NT2/D1 (cell line): Measurements from ENCODE around the gene STARD10.
A peak's percentile ranks its signal among the peaks of the same experiment; 100 is the strongest.

Experiments
- DNase-seq: peaks from one replicate; pipeline ENCODE4 v3.0.0-alpha.2; 2011; ENCODE audit warnings: low read depth, low spot score
- H3K27me3 ChIP-seq: 2 replicates; pipeline ENCODE4 v1.6.0; 2011; ENCODE audit warnings: mild to moderate bottlenecking; ENCODE audit not compliant: insufficient read length, insufficient read depth
- H3K36me3 ChIP-seq: 2 replicates; pipeline ENCODE4 v1.6.1; 2011; ENCODE audit warnings: mild to moderate bottlenecking, low read length, mixed read lengths; ENCODE audit not compliant: insufficient read depth, insufficient read length
- H3K4me1 ChIP-seq: 2 replicates; pipeline ENCODE4 v1.5.1; 2011; ENCODE audit not compliant: insufficient read depth, insufficient read length
- H3K4me3 ChIP-seq: 2 replicates; pipeline ENCODE4 v1.5.1; 2011; ENCODE audit warnings: low read depth; ENCODE audit not compliant: insufficient read length
- H3K9ac ChIP-seq: 2 replicates; pipeline ENCODE4 v1.6.0; 2011; ENCODE audit warnings: low read depth; ENCODE audit not compliant: insufficient read length
- H3K9me3 ChIP-seq: 2 replicates; pipeline ENCODE4 v1.5.1; 2011; ENCODE audit warnings: mild to moderate bottlenecking, low read length; ENCODE audit not compliant: insufficient read depth
- SUZ12 ChIP-seq: IDR thresholded peaks from 2 replicates; pipeline ENCODE4 v1.6.1; 2011; ENCODE audit not compliant: insufficient read length, insufficient read depth; ENCODE audit errors: extremely low read depth
- YY1 ChIP-seq: IDR thresholded peaks from 2 replicates; pipeline ENCODE4 v1.6.1; 2011; ENCODE audit not compliant: insufficient read length, insufficient read depth
- ZNF274 ChIP-seq: IDR thresholded peaks from 2 replicates; pipeline ENCODE4 v1.6.1; 2011; ENCODE audit warnings: mild to moderate bottlenecking, low read depth, low read length

Gene STARD10

DNA sequence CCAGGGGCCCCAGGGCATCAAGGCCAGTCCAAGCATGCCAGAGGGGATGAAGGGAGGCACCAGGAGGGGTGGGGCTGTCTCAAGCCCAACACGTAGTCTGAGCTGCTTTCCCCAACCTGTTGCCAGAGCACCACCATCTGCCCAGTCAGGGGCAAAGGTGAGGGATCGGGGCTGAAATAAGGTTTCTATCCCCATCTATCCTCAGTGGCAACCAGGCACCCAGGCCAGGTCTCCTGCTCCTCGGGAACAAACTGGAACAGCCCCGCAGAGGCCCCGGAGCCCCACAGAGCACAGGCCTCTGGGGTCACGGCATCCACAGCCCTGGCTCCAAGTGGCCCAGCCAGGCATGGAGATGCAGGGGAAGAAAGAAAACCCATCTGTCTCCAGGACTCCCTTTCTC, 19.3 kb downstream of the STARD10 start:
- DNase-seq: no peak
- no peaks in the 10 kb centered on the region for H3K9me3 ChIP-seq
- H3K4me3 ChIP-seq: no peak overlapping the region
- H3K9ac ChIP-seq: no peak overlapping the region
- peaks cover 21% of the 10 kb centered on the region for H3K4me1 ChIP-seq
- no peaks in the 10 kb centered on the region for H3K27me3 ChIP-seq
- no peak for TF ChIP-seq YY1
- TF ChIP-seq ZNF274: no peak
- TF ChIP-seq SUZ12: no peak
- H3K36me3 ChIP-seq: no peaks in the 10 kb centered on the region

- no peak overlapping the region for H3K9ac ChIP-seq
- no peak for DNase-seq
- H3K9me3 ChIP-seq: no peaks in the 10 kb centered on the region
- H3K4me1 ChIP-seq: peaks cover 22% of the 10 kb centered on the region
- TF ChIP-seq YY1 (no peak), ZNF274 (no peak), SUZ12 (no peak)
- no peaks in the 10 kb centered on the region for H3K36me3 ChIP-seq
- H3K27me3 ChIP-seq: no peaks in the 10 kb centered on the region
- H3K4me3 ChIP-seq: no peak overlapping the region
Measured at GRCh38 chr11:72773696-72774095, 20.2 kb downstream of the STARD10 start.

DNA sequence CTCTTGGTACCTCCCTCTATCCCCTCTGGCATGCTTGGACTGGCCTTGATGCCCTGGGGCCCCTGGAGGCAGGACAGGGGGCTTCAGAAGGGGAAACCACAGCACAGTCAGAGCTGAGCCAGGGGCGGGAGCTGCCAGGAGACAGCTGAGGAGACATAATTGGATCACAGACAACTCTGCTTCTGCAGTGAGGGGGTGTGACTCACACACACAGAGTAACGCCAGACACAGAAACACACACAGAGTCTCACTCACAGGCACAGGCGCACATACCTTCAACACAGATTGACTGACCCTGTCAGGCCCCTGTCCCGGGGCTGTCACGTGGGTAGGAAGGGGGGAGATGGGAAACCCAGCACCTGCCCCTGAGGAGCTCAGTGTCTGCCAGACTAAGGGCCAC, 20.6 kb downstream of the STARD10 start:
- DNase-seq: no peak
- Histone ChIP-seq H3K36me3 (no peaks in the 10 kb centered on the region), H3K4me1 (peaks cover 26% of the 10 kb centered on the region), H3K27me3 (no peaks in the 10 kb centered on the region), H3K9ac (no peak overlapping the region), H3K4me3 (no peak overlapping the region), H3K9me3 (no peaks in the 10 kb centered on the region)
- no peak for TF ChIP-seq ZNF274
- no peak for TF ChIP-seq SUZ12
- TF ChIP-seq YY1: no peak

GRCh38 chr11:72772059-72772458, 21.8 kb downstream of the STARD10 start:
- DNase-seq: no peak
- peak overlapping the region; percentile 9 for H3K4me3 ChIP-seq
- peaks cover 24% of the 10 kb centered on the region for H3K4me1 ChIP-seq
- no peak overlapping the region for H3K9ac ChIP-seq
- no peaks in the 10 kb centered on the region for H3K27me3 ChIP-seq
- no peaks in the 10 kb centered on the region for H3K36me3 ChIP-seq
- H3K9me3 ChIP-seq: no peaks in the 10 kb centered on the region
- no peak for TF ChIP-seq YY1
- no peak for TF ChIP-seq SUZ12
- TF ChIP-seq ZNF274: no peak

- no peaks in the 10 kb centered on the region for H3K9me3 ChIP-seq
- TF ChIP-seq YY1: no peak
- TF ChIP-seq SUZ12: no peak
- TF ChIP-seq ZNF274: no peak
- no peaks in the 10 kb centered on the region for H3K36me3 ChIP-seq
- no peaks in the 10 kb centered on the region for H3K27me3 ChIP-seq
- no peak for DNase-seq
- H3K4me1 ChIP-seq: peaks cover 30% of the 10 kb centered on the region
- no peak overlapping the region for H3K4me3 ChIP-seq
- no peak overlapping the region for H3K9ac ChIP-seq
Measured at GRCh38 chr11:72771507-72771906, 22.3 kb downstream of the STARD10 start.

DNA sequence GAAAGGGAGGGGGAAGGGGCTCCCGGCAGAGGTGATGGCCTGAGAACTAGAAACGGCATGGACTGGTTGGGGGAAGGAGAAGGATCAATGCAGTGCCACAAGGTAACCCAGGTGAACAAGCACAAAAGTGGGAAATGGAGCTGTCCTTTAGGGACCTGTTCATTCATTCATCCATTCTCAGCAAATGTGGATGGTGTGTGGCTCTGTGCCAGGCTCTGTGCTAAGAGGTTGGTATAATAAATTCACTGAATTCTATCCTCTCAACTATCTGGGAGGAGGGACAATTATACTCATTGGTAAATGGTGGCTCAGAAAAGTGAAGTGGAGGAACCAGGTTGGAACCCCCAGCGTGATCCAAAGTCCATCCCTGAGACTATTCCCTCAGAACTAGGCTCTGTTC, 23.0 kb downstream of the STARD10 start:
- no peak overlapping the region for H3K9ac ChIP-seq
- H3K4me3 ChIP-seq: no peak overlapping the region
- H3K4me1 ChIP-seq: peaks cover 30% of the 10 kb centered on the region
- TF ChIP-seq YY1 (no peak), SUZ12 (no peak), ZNF274 (no peak)
- DNase-seq: no peak
- no peaks in the 10 kb centered on the region for H3K27me3 ChIP-seq
- H3K9me3 ChIP-seq: no peaks in the 10 kb centered on the region
- no peaks in the 10 kb centered on the region for H3K36me3 ChIP-seq

DNA sequence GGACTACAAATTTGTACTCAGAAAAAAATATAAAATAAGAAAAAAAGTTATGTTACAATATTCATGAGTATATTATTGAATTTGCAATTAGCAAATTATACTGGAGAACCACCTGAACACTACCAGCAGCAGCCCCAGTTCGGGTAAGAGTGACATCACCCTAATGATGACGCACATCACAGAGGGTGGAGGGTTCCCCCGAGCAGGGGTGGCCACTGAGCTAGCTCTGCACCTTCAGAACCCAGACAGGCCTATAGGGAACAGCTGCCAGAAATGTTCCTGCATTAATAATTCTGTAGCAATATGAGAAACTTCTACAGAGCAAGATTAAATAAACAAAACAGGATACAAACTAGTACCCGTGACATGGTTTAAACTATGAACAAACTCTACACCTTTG, 24.2 kb downstream of the STARD10 start:
- H3K36me3 ChIP-seq: no peaks in the 10 kb centered on the region

More for the DNA sequence above, 24.2 kb downstream of the STARD10 start:
- Histone ChIP-seq H3K27me3 (no peaks in the 10 kb centered on the region), H3K4me1 (peaks cover 30% of the 10 kb centered on the region), H3K4me3 (no peak overlapping the region), H3K9ac (no peak overlapping the region), H3K9me3 (no peaks in the 10 kb centered on the region)
- no peak for TF ChIP-seq ZNF274
- no peak for TF ChIP-seq YY1
- TF ChIP-seq SUZ12: no peak
- no peak for DNase-seq
